ENCODE measurements around the gene FA2H.

GRCh38 chr16:74713876-74714275, 60.7 kb downstream of the FA2H start:
- no peak for TF ChIP-seq POLR2AphosphoS5 (IDR thresholded peaks at IDR 0.05; ENCODE audit: low read depth)
- no peak for TF ChIP-seq CTCF (conservative IDR thresholded peaks at IDR 0.05; ENCODE audit: low read depth in 2 of 2)
- TF ChIP-seq EZH2 (IDR thresholded peaks at IDR 0.05; ENCODE audit: low read depth, unreplicated experiment): no peak
- TF ChIP-seq REST (IDR thresholded peaks at IDR 0.05; ENCODE audit: unreplicated experiment): no peak

Measured in GM23338 (cell line).